ENCODE data around the gene SVOPL. TPM values are rescaled to one million over a fixed set of nuclear protein-coding genes. Genes with fewer than 3 reads are reported as not detected.

SVOPL gene
- total RNA-seq, 1 experiment from 2014 or later, result 1.1 TPM

DNA sequence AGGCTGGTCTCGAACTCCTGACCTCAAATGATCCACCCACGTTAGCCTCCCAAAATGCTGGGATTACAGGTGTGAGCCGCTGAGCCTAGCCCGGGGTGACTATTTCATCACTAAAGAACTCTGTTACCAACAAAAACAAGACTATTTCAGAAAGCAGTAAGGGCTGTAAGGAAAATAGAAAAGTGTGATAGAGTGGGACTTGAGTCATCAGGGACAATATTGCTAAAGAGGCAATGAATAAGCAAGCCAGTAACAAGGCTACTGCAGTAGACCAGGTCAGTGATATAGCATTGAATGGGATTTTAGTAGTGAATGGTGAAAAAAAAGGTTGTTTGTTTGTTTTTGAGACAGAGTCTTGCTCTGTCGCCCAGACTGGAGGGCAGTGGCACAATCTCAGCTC is 51.7 kb downstream of the SVOPL start:
- Histone ChIP-seq H3K14ac (ENCODE audit: insufficient read depth, low read length) (no peak overlapping the region), H2BK15ac (ENCODE audit: low read depth, low read length) (no peak overlapping the region), H3K4me2 (ENCODE audit: insufficient read depth, insufficient read length, low read length) (no peak overlapping the region), H2BK5ac (ENCODE audit: insufficient read length, low read length) (no peak overlapping the region), H3K4me1 (ENCODE audit: insufficient read depth, low read length) (no peaks in the 10 kb centered on the region), H3K56ac (ENCODE audit: insufficient read length, low read depth, low read length) (no peak overlapping the region), H3K23me2 (ENCODE audit: insufficient read length, low read depth, low read length, poor library complexity, severe bottlenecking) (no peaks in the 10 kb centered on the region), H3K9me3 (ENCODE audit: control insufficient read depth, low read depth, low read length) (no peaks in the 10 kb centered on the region), H3T11ph (ENCODE audit: low read length) (no peak overlapping the region), H4K8ac (replicated peaks; ENCODE audit: insufficient read length, low read depth, low read length) (no peak overlapping the region), H3K4ac (ENCODE audit: low read depth, low read length) (no peak overlapping the region), H4K5ac (ENCODE audit: insufficient read length, low read depth, low read length) (no peak overlapping the region), H3K18ac (ENCODE audit: insufficient read length, low read depth, low read length) (no peak overlapping the region), H3K27me3 (ENCODE audit: insufficient read depth, low read length) (no peaks in the 10 kb centered on the region), H3K27ac (ENCODE audit: insufficient read length, low read depth, low read length) (no peak overlapping the region), H2BK12ac (ENCODE audit: insufficient read length, low read depth, low read length) (no peak overlapping the region), H3K79me1 (ENCODE audit: insufficient read depth, low read depth, low read length, poor library complexity, severe bottlenecking) (no peaks in the 10 kb centered on the region), H2AK5ac (ENCODE audit: insufficient read length, low read length) (no peak overlapping the region), H2AFZ (ENCODE audit: low read length) (no peak overlapping the region), H2BK20ac (ENCODE audit: low read depth, low read length, poor library complexity, severe bottlenecking) (no peak overlapping the region), H3K23ac (ENCODE audit: insufficient read length, low read depth, low read length) (no peak overlapping the region), H3K9ac (ENCODE audit: extremely low read depth, insufficient read length, low read length) (no peak overlapping the region), H4K20me1 (ENCODE audit: control insufficient read depth, insufficient read depth, insufficient read length) (no peaks in the 10 kb centered on the region), H4K91ac (ENCODE audit: insufficient read length, low read depth, low read length) (no peak overlapping the region), H3K79me2 (ENCODE audit: insufficient read depth, low read length) (no peaks in the 10 kb centered on the region), H2BK120ac (ENCODE audit: low read depth, low read length, poor library complexity, severe bottlenecking) (no peak overlapping the region)
- no peak for DNase-seq
- peak overlapping the region in 1 of 3 experiments; percentile 76; a peak in 1 of 7 replicates for H3K27ac Mint-ChIP-seq
- WGBS (ENCODE audit: extremely low coverage, insufficient read length, low lambda C conversion rate), result no CpG with 5 or more reads among the region's 5 CpGs
- H3K9me3 Mint-ChIP-seq, result peaks cover 13 to 15% of the 10 kb centered on the region in 2 experiments
- H3K4me1 Mint-ChIP-seq, result peaks cover 8 to 13% of the 10 kb centered on the region in 2 experiments
- H3K4me3 Mint-ChIP-seq, result no peak overlapping the region
- H3K27me3 Mint-ChIP-seq (ENCODE audit: low read depth), result no peaks in the 10 kb centered on the region
- peaks cover 0 to 16% (median 5%) of the 10 kb centered on the region in 3 experiments; a peak in 5 of 7 replicates for H3K36me3 Mint-ChIP-seq (ENCODE audit: insufficient read depth in 1 of 3, low read depth in 3 of 3)
- TF ChIP-seq, protein P1, sequence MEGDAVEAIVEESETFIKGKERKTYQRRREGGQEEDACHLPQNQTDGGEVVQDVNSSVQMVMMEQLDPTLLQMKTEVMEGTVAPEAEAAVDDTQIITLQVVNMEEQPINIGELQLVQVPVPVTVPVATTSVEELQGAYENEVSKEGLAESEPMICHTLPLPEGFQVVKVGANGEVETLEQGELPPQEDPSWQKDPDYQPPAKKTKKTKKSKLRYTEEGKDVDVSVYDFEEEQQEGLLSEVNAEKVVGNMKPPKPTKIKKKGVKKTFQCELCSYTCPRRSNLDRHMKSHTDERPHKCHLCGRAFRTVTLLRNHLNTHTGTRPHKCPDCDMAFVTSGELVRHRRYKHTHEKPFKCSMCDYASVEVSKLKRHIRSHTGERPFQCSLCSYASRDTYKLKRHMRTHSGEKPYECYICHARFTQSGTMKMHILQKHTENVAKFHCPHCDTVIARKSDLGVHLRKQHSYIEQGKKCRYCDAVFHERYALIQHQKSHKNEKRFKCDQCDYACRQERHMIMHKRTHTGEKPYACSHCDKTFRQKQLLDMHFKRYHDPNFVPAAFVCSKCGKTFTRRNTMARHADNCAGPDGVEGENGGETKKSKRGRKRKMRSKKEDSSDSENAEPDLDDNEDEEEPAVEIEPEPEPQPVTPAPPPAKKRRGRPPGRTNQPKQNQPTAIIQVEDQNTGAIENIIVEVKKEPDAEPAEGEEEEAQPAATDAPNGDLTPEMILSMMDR (conservative IDR thresholded peaks at IDR 0.05), result no peak
